H1 (cell line): ENCODE measurements around the gene AMIGO2. TPM values are rescaled to one million over a fixed set of nuclear protein-coding genes. Genes with fewer than 3 reads are reported as not detected.

Source experiments
- CTCF ChIA-PET: fragments of 300-600 bp; sonication (Branson Sonifier 250); formaldehyde crosslinking; loops from one replicate; lab custom pipeline; 2021; ENCODE audit not compliant: partially characterized antibody; lab: Charles Lee
- POLR2A ChIA-PET: fragments of 300-600 bp; sonication (Branson Sonifier 250); formaldehyde crosslinking; loops from one replicate; lab custom pipeline; 2021; ENCODE audit warnings: inconsistent platforms; ENCODE audit not compliant: partially characterized antibody; lab: Charles Lee
- DNase-seq, 2 experiments: peaks; one replicate each; pipeline versions ENCODE4 v3.0.0 to v3.0.0-alpha.2; 2010 to 2022; ENCODE audit warnings: low spot score in 2 of 2, low read depth in 1 of 2, mixed read lengths in 1 of 2
- FAIRE-seq: peaks from 2 replicates; lab custom pipeline; 2011; peaks lifted over from hg19 to GRCh38; lab: Jason Lieb, UNC
- H2AFZ ChIP-seq: 2 replicates; pipeline ENCODE4 v1.8.1; 2012; ENCODE audit warnings: low read length, inconsistent platforms
- H2AK5ac ChIP-seq: 2 replicates; pipeline ENCODE4 v1.6.1; 2013; ENCODE audit warnings: low read depth, low read length
- H2BK120ac ChIP-seq: replicated peaks from 2 replicates; pipeline ENCODE3; 2013; ENCODE audit warnings: low read depth, low read length, inconsistent platforms
- H2BK12ac ChIP-seq: 2 replicates; pipeline ENCODE4 v1.6.1; 2013; ENCODE audit warnings: low read depth, low read length
- H2BK15ac ChIP-seq: 2 replicates; pipeline ENCODE4 v1.6.1; 2013; ENCODE audit warnings: low read length
- H2BK20ac ChIP-seq: 2 replicates; pipeline ENCODE4 v1.6.1; 2013; ENCODE audit warnings: low read length
- H2BK5ac ChIP-seq: 2 replicates; pipeline ENCODE4 v1.6.1; 2013; ENCODE audit warnings: low read depth, low read length
- H3K14ac ChIP-seq: 2 replicates; pipeline ENCODE4 v1.6.1; 2013; ENCODE audit warnings: inconsistent platforms; ENCODE audit not compliant: insufficient read length
- H3K18ac ChIP-seq: 2 replicates; pipeline ENCODE4 v1.6.1; 2013; ENCODE audit warnings: low read length; ENCODE audit errors: extremely low read depth
- H3K23ac ChIP-seq: 2 replicates; pipeline ENCODE4 v1.6.1; 2013; ENCODE audit warnings: inconsistent platforms; ENCODE audit not compliant: insufficient read length
- H3K23me2 ChIP-seq: 2 replicates; pipeline ENCODE4 v1.6.1; 2013; ENCODE audit warnings: low read depth, low read length
- H3K27ac ChIP-seq: 2 replicates; pipeline ENCODE4 v1.6.1; 2011; ENCODE audit warnings: low read depth, low read length, inconsistent platforms
- H3K27me3 ChIP-seq, 4 experiments: replicated peaks in 1 of 4; 1 replicate in 1 of 4; 2 replicates in 3 of 4; pipeline versions ENCODE4 v1.6.1 to v1.8.1; 2011 to 2013; ENCODE audit warnings: low read length in 3 of 4, mild to moderate bottlenecking in 3 of 4, inconsistent platforms in 2 of 4, mixed read lengths in 2 of 4, moderate library complexity in 1 of 4; ENCODE audit not compliant: control insufficient read depth in 3 of 4, insufficient read depth in 3 of 4; ENCODE audit errors: extremely low read depth in 1 of 4
- H3K36me3 ChIP-seq, 4 experiments: 2 replicates each; pipeline versions ENCODE4 v1.6.1 to v1.8.1; 2011 to 2013; ENCODE audit warnings: mild to moderate bottlenecking in 4 of 4, low read length in 3 of 4, moderate library complexity in 2 of 4, control low read depth in 1 of 4, inconsistent platforms in 1 of 4; ENCODE audit not compliant: insufficient read depth in 4 of 4, control insufficient read depth in 2 of 4
- H3K4ac ChIP-seq: replicated peaks from 2 replicates; pipeline ENCODE3; 2013; ENCODE audit warnings: low read length, low read depth, mixed read lengths, inconsistent platforms; ENCODE audit not compliant: insufficient read length
- H3K4me1 ChIP-seq, 4 experiments: replicated peaks in 1 of 4; 1 replicate in 1 of 4; 2 replicates in 3 of 4; pipeline versions ENCODE4 v1.6.1 to v1.8.1; 2011 to 2013; ENCODE audit warnings: low read length in 3 of 4, inconsistent platforms in 2 of 4, mixed read lengths in 1 of 4; ENCODE audit not compliant: insufficient read depth in 4 of 4, control insufficient read depth in 3 of 4
- H3K4me2 ChIP-seq, 2 experiments: 2 replicates each; pipeline versions ENCODE4 v1.6.1 to v1.8.1; 2011 to 2013; ENCODE audit warnings: low read depth in 2 of 2, low read length in 2 of 2, control low read depth in 1 of 2, inconsistent platforms in 1 of 2, mild to moderate bottlenecking in 1 of 2; ENCODE audit not compliant: insufficient read depth in 1 of 2
- H3K4me3 ChIP-seq, 4 experiments: fragments of 200-600, 300-600 bp in 1 of 4; sonication (generic), shearing (Covaris generic), sonication (Bioruptor Twin) in 1 of 4; 2 replicates each; pipeline versions ENCODE4 v1.5.1 to v1.8.1; 2011 to 2016; ENCODE audit warnings: low read length in 4 of 4, low read depth in 3 of 4, control low read depth in 2 of 4, inconsistent platforms in 2 of 4, mild to moderate bottlenecking in 2 of 4, mixed read lengths in 1 of 4, moderate library complexity in 1 of 4; ENCODE audit not compliant: insufficient read depth in 2 of 4; ENCODE audit errors: extremely low read depth in 1 of 4
- H3K56ac ChIP-seq: replicated peaks from 2 replicates; pipeline ENCODE3; 2013; ENCODE audit warnings: low read depth, mild to moderate bottlenecking, mixed read lengths, low read length, inconsistent platforms; ENCODE audit not compliant: insufficient read length
- H3K79me1 ChIP-seq: 2 replicates; pipeline ENCODE4 v1.6.1; 2013; ENCODE audit warnings: low read depth, low read length, control low read depth
- H3K79me2 ChIP-seq, 2 experiments: 2 replicates each; pipeline versions ENCODE4 v1.6.1 to v1.8.1; 2012 to 2013; ENCODE audit warnings: low read length in 2 of 2, mild to moderate bottlenecking in 2 of 2, inconsistent platforms in 1 of 2; ENCODE audit not compliant: insufficient read depth in 2 of 2, control insufficient read depth in 1 of 2
- H3K9ac ChIP-seq, 4 experiments: replicated peaks in 1 of 4; 1 replicate in 1 of 4; 2 replicates in 3 of 4; pipeline versions ENCODE4 v1.6.1 to v1.8.1; 2011 to 2013; ENCODE audit warnings: low read depth in 3 of 4, low read length in 3 of 4, control low read depth in 2 of 4, mild to moderate bottlenecking in 2 of 4, moderate library complexity in 2 of 4, inconsistent platforms in 1 of 4; ENCODE audit errors: extremely low read depth in 1 of 4
- H3K9me3 ChIP-seq, 2 experiments: 2 replicates each; pipeline versions ENCODE4 v1.6.1 to v1.8.1; 2012 to 2013; ENCODE audit warnings: mild to moderate bottlenecking in 2 of 2, moderate library complexity in 2 of 2, control low read depth in 1 of 2, inconsistent platforms in 1 of 2, low read depth in 1 of 2, low read length in 1 of 2, mixed read lengths in 1 of 2; ENCODE audit not compliant: insufficient read depth in 2 of 2
- H4K20me1 ChIP-seq, 2 experiments: replicated peaks in 1 of 2; 2 replicates each; pipeline versions ENCODE3 to v1.8.1; 2011 to 2013; ENCODE audit warnings: inconsistent platforms in 2 of 2, low read length in 2 of 2, mild to moderate bottlenecking in 1 of 2; ENCODE audit not compliant: insufficient read depth in 2 of 2, control insufficient read depth in 1 of 2
- H4K5ac ChIP-seq: 2 replicates; pipeline ENCODE4 v1.6.1; 2013; ENCODE audit warnings: low read length, low read depth, mixed read lengths, inconsistent platforms; ENCODE audit not compliant: insufficient read length
- H4K8ac ChIP-seq: 2 replicates; pipeline ENCODE4 v1.8.0; 2013; ENCODE audit warnings: mild to moderate bottlenecking, moderate library complexity, low read length, inconsistent platforms; ENCODE audit not compliant: insufficient read depth; ENCODE audit errors: extremely low read depth
- H4K91ac ChIP-seq: replicated peaks from 2 replicates; pipeline ENCODE3; 2013; ENCODE audit warnings: low read length, mixed read lengths, inconsistent platforms; ENCODE audit not compliant: insufficient read length
- CHD1 ChIP-seq: IDR thresholded peaks from 2 replicates; pipeline ENCODE4 v1.6.1; 2012; ENCODE audit warnings: low read depth, low read length, improper control_type of control experiment
- RBBP5 ChIP-seq: IDR thresholded peaks from 2 replicates; pipeline ENCODE4 v1.7.1; 2012; ENCODE audit warnings: low read depth, mild to moderate bottlenecking, inconsistent platforms, low read length, moderate library complexity, borderline replicate concordance
- WGBS, 2 experiments: shearing (Covaris generic) in 1 of 2; methylation state at CpG; one replicate each; pipeline versions ENCODE4 v1.1.6 to v1.1.7; 2013 to 2015; ENCODE audit warnings: low lambda C conversion rate in 2 of 2, mixed read lengths in 2 of 2, inconsistent platforms in 1 of 2, low coverage in 1 of 2, missing lambda C conversion rate in 1 of 2; ENCODE audit not compliant: insufficient replicate concordance in 2 of 2, insufficient coverage in 1 of 2, insufficient read length in 1 of 2; ENCODE audit errors: extremely low coverage in 1 of 2, missing lambda C conversion rate in 1 of 2; 5-methylcytosine and 5-hydroxymethylcytosine counted together
- polyA plus RNA-seq, 7 experiments: library from polyadenylated mRNA; depleted of rRNA in 3 of 7; stranded (reverse) in 5 of 7; unstranded in 2 of 7; fragments of >200 nt in 5 of 7; fragments of 200-250 nt in 2 of 7; gene quantifications; 1 replicate in 5 of 7; 2 replicates in 1 of 7; 4 replicates in 1 of 7; pipeline versions ENCODE4 v1.2.1 to v1.2.3, GENCODE V29; 2011 to 2013; ENCODE audit warnings: missing spikeins in 2 of 7, mixed read lengths in 2 of 7
- total RNA-seq: library from RNA; stranded (reverse); fragmentation: NEBNext Ultra II Directional; extraction: Animal tissue kit (Norgen Biotek cat#: 25700); gene quantifications from 2 replicates; pipeline ENCODE4 v1.2.1, GENCODE V29; 2021

The AMIGO2 gene
- total and polyA plus RNA-seq, 2 of the 8 experiments (the other 6 are each of a cell fraction or from before 2014, with no cell fraction given), result 1.7 to 3.3 TPM

DNA sequence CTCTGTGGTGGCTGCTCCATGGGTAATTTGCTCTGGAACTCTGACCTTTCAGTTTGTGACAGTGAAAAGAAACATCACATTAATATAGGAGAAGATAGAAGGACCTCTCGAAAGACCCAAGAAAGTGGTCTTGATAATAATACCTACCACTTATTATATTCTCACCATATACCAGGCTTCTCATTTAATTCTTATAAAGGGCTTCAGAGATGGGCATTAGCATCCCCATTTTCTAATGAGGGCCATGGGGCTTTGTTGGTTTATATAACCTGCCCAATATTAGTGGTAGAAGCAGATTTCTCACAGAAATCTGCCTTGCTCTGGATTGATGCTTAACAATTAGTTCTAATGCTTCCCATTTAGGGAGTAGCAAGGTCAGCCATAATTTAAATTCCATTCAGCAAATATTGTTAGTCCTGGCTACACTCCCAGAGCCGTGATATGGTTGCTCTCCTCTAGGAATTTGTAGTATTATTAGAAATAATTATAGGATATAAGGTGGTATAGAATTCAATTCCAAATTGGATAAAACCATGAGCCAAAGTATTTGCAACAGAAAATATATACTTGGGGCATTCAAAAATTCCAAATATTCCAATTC, 7.4 kb upstream of the AMIGO2 start:
- no peak for TF ChIP-seq CHD1
- no peak for TF ChIP-seq RBBP5
- H2BK12ac ChIP-seq, result no peak overlapping the region
- 94% methylated on average over 2 of the region's 2 CpGs; no CpG with 5 or more reads in 1 of the 2 experiments for WGBS, 2 experiments
- H2AK5ac ChIP-seq, result no peak overlapping the region
- no peaks in the 10 kb centered on the region for H3K23me2 ChIP-seq
- ChIA-PET CTCF (interaction anchor here (1.1 to 5.8 kb wide), 2 partner anchors 15 to 16 kb away, joined by 3 to 41 read pairs; no protein-coding TSS in a partner anchor), POLR2A (interaction anchor here (1.1 kb wide), 1 partner anchor 13 kb away, joined by 3 read pairs; no protein-coding TSS in a partner anchor)
- no peak for DNase-seq
- H4K8ac ChIP-seq, result no peak overlapping the region
- no peak overlapping the region for H3K23ac ChIP-seq
- no peak overlapping the region for H2BK120ac ChIP-seq
- no peaks in the 10 kb centered on the region for H3K79me1 ChIP-seq
- no peaks in the 10 kb centered on the region for H3K79me2 ChIP-seq
- H3K9ac ChIP-seq, result no peak overlapping the region
- no peaks in the 10 kb centered on the region for H3K9me3 ChIP-seq
- H3K18ac ChIP-seq, result no peak overlapping the region
- no peak overlapping the region for H4K91ac ChIP-seq
- no peaks in the 10 kb centered on the region for H3K27me3 ChIP-seq
- no peak overlapping the region for H4K5ac ChIP-seq
- no peak overlapping the region for H3K14ac ChIP-seq
- no peak overlapping the region for H2BK5ac ChIP-seq
- peaks cover 0 to 10% (median 3%) of the 10 kb centered on the region in 4 experiments; a peak in 3 of 7 replicates for H3K4me1 ChIP-seq
- no peak overlapping the region for H3K4me2 ChIP-seq
- no peak overlapping the region for H3K56ac ChIP-seq
- no peaks in the 10 kb centered on the region for H3K36me3 ChIP-seq
- FAIRE-seq, result no peak
- no peak overlapping the region for H2BK20ac ChIP-seq
- H2BK15ac ChIP-seq, result no peak overlapping the region
- H3K27ac ChIP-seq, result no peak overlapping the region
- H3K4me3 ChIP-seq, result no peak overlapping the region
- H4K20me1 ChIP-seq, result no peaks in the 10 kb centered on the region
- H2AFZ ChIP-seq, result no peak overlapping the region
- no peak overlapping the region for H3K4ac ChIP-seq
